Right lobe of liver (tissue), 6 donors: ENCODE measurements around the gene CRIM1. TPM values are rescaled to one million over a fixed set of nuclear protein-coding genes. Genes with fewer than 3 reads are reported as not detected.

Source experiments
- ATAC-seq, 4 donors: fragments of 200-7000 bp; cut with Tn5 transposase; one replicate each; pipeline ENCODE4 v1.9.1; 2020; ENCODE audit warnings: mild to moderate bottlenecking in 4 of 4, moderate library complexity in 4 of 4
- DNase-seq, 3 donors: peaks; one replicate each; pipeline ENCODE4 v3.0.0-alpha.2; 2020
- H3K27ac ChIP-seq, 3 donors: fragments of 200-600 bp; one replicate each; pipeline ENCODE4 v1.8.0; 2022
- H3K27me3 ChIP-seq, 2 donors: fragments of 200-600 bp; one replicate each; pipeline ENCODE4 v1.8.0; 2022
- H3K36me3 ChIP-seq, 4 donors: fragments of 200-600 bp; sonication (generic) in 1 of 4; one replicate each; pipeline versions ENCODE4 v1.5.1 to v1.8.0; 2017 to 2022; ENCODE audit warnings: control low read depth in 1 of 4
- H3K4me1 ChIP-seq, 4 donors: fragments of 200-600 bp; sonication (generic) in 1 of 4; one replicate each; pipeline versions ENCODE4 v1.5.1 to v1.8.0; 2017 to 2022; ENCODE audit warnings: control low read depth in 1 of 4
- H3K4me3 ChIP-seq, 3 donors: fragments of 200-600 bp; one replicate each; pipeline ENCODE4 v1.8.0; 2022
- H3K9me3 ChIP-seq, 4 donors: fragments of 200-600 bp; sonication (generic) in 1 of 4; one replicate each; pipeline versions ENCODE4 v1.5.1 to v1.8.0; 2017 to 2022; ENCODE audit warnings: control low read depth in 1 of 4
- CTCF ChIP-seq, 4 donors: fragments of 200-600 bp in 3 of 4; fragments of 450-650 bp in 1 of 4; IDR thresholded peaks; one replicate each; pipeline versions ENCODE4 v1.5.1 to v1.8.0; 2016 to 2022; ENCODE audit warnings: antibody characterized with exemption in 4 of 4, mild to moderate bottlenecking in 2 of 4
- POLR2A ChIP-seq: fragments of 450-650 bp; IDR thresholded peaks from one replicate; pipeline ENCODE4 v1.6.1; 2017; ENCODE audit warnings: antibody characterized with exemption, mild to moderate bottlenecking
- WGBS: methylation state at CpG from one replicate; pipeline ENCODE4 v1.1.6; 2018; ENCODE audit warnings: low coverage, low lambda C conversion rate; ENCODE audit not compliant: insufficient coverage; ENCODE audit errors: missing lambda C conversion rate; 5-methylcytosine and 5-hydroxymethylcytosine counted together
- intact Hi-C, 2 donors: fragments of 100-400 bp; cut with DNase I; formaldehyde crosslinking; loops; one replicate each; pipeline versions ENCODE4 v1.11.2 to v1.14.1; 2022
- total RNA-seq, 6 experiments: library from RNA; depleted of rRNA in 2 of 6; stranded (reverse); fragments of >200 nt in 2 of 6; fragmentation: NEBNext Ultra II Directional in 3 of 6; extraction: Animal tissue kit (Norgen Biotek cat#: 25700) in 3 of 6; gene quantifications; one replicate each; pipeline versions ENCODE4 v1.1.0 to v1.2.4, GENCODE V29; 2016 to 2023
- donor health status: DM: no; HTN: yes; CAD: no.
- donor health status: DM: no; HTN: no; CAD: no.
- donor health status: DM: no; HTN: no; CAD: no.
- donor health status: DM: no; HTN: yes; CAD: no.
- donor health status: DM: no; HTN: yes; CAD: no.

CRIM1 gene
- total RNA-seq, 6 experiments from 2014 or later: 4.2 to 30.5 (median 16.7) TPM

GRCh38 chr2:36469710-36470109, 114.1 kb downstream of the CRIM1 start:
- no peak overlapping the region for H3K4me3 ChIP-seq
- no peaks in the 10 kb centered on the region for H3K27me3 ChIP-seq
- H3K36me3 ChIP-seq: peaks cover 0 to 1% (median 0%) of the 10 kb centered on the region in 4 donors
- H3K9me3 ChIP-seq: no peaks in the 10 kb centered on the region
- no peak overlapping the region for H3K27ac ChIP-seq
- intact Hi-C loops: no loop called here
- no peak for DNase-seq
- TF ChIP-seq POLR2A: no peak
- TF ChIP-seq CTCF (IDR thresholded peaks at IDR 0.05): no peak
- 36% methylated on average over 3 of the region's 3 CpGs for WGBS
- ATAC-seq: no peak
- no peaks in the 10 kb centered on the region for H3K4me1 ChIP-seq

DNA sequence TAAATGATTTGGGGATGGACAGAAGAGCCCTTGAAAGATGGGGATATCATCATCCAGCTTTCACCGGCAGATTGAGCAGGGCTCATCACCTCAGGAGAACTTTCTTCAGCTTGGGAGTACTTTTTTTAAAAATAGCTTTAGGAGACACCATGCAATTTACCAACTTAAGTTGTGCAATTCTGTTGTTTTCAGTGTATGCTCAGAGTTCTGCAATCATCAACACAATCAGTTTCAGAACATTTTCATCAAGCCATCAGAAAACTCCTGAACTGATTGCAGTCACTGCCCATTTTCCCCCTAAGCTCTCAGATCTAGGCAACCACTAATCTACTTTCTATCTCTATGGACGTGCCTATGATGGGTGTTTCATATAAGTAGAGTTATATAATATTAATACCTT, 117.7 kb downstream of the CRIM1 start:
- no peak overlapping the region for H3K4me3 ChIP-seq
- DNase-seq (no peak), ATAC-seq (no peak)
- 71% methylated on average over 2 of the region's 2 CpGs for WGBS
- no peaks in the 10 kb centered on the region for H3K4me1 ChIP-seq
- no peaks in the 10 kb centered on the region for H3K36me3 ChIP-seq
- no peak for TF ChIP-seq POLR2A
- no peak for TF ChIP-seq CTCF (IDR thresholded peaks at IDR 0.05)
- intact Hi-C loops: no loop called here
- no peaks in the 10 kb centered on the region for H3K27me3 ChIP-seq
- H3K27ac ChIP-seq: no peak overlapping the region
- peaks cover 0 to 6% (median 0%) of the 10 kb centered on the region in 4 donors for H3K9me3 ChIP-seq

DNA sequence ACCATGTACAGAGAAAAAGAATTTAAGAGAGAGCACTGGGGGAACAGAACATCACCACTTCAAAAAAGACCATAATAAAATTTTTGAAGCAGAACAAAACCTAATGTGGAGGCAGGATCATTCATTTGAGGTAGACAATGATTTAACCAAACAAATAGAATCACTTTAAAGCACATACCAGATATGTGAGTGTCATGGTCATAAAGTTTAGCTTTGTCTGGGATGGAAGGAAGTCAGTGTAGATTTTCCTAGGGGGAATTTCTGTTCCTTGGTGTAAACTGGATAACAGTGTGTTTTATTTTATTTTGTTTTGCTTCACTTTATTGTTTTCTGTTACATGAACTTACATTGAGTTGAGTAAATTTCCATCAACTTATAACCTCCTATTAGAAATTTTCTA, 120.8 kb downstream of the CRIM1 start:
- TF ChIP-seq POLR2A (no peak), CTCF (IDR thresholded peaks at IDR 0.05) (no peak)
- no peak overlapping the region for H3K27ac ChIP-seq

DNA sequence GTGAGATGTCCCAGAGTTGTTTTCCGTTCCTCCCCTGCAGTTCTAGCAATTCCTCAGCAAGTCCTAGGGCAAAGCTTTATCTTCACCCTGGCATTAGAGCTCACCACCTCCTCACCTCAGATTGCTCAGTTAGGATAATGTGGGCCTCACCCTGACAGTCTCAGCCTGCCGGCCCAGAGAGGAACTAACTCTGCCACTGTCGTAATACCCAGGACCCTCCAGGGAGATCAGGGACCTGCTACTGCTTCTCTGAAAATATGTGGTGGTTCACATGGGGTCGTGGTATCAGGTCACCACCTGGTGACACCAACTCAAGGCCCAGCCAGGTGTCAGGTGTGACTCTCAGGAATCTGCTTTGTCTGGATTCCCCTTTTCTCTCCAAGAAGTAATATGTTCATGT, 121.7 kb downstream of the CRIM1 start:
- H3K27me3 ChIP-seq: no peaks in the 10 kb centered on the region
- no peak overlapping the region for H3K27ac ChIP-seq
- peaks cover 0 to 6% (median 0%) of the 10 kb centered on the region in 4 donors for H3K9me3 ChIP-seq
- no peaks in the 10 kb centered on the region for H3K4me1 ChIP-seq
- no peak overlapping the region for H3K4me3 ChIP-seq
- TF ChIP-seq CTCF (IDR thresholded peaks at IDR 0.05) (no peak), POLR2A (no peak)
- intact Hi-C loops: no loop called here
- DNase-seq: no peak
- 58% methylated on average over 3 of the region's 4 CpGs for WGBS
- ATAC-seq: no peak
- no peaks in the 10 kb centered on the region for H3K36me3 ChIP-seq

More for the DNA sequence above, 120.8 kb downstream of the CRIM1 start:
- ATAC-seq (no peak), DNase-seq (no peak)
- Histone ChIP-seq H3K27me3 (no peaks in the 10 kb centered on the region), H3K9me3 (peaks cover 0 to 6% (median 0%) of the 10 kb centered on the region in 4 donors), H3K4me3 (no peak overlapping the region), H3K4me1 (no peaks in the 10 kb centered on the region), H3K36me3 (no peaks in the 10 kb centered on the region)
- intact Hi-C loops: no loop called here

- ATAC-seq (no peak), DNase-seq (no peak)
- H3K9me3 ChIP-seq: peaks cover 0 to 6% (median 0%) of the 10 kb centered on the region in 4 donors
- H3K27ac ChIP-seq: no peak overlapping the region
- intact Hi-C loops: no loop called here
- no peaks in the 10 kb centered on the region for H3K36me3 ChIP-seq
- no peaks in the 10 kb centered on the region for H3K27me3 ChIP-seq
- no peak overlapping the region for H3K4me3 ChIP-seq
- TF ChIP-seq POLR2A: no peak
- no peak for TF ChIP-seq CTCF (IDR thresholded peaks at IDR 0.05)
- 28% methylated on average over 2 of the region's 2 CpGs for WGBS
- H3K4me1 ChIP-seq: no peaks in the 10 kb centered on the region
Observed at GRCh38 chr2:36477746-36478145, 122.2 kb downstream of the CRIM1 start.
